BLaER1 treated with 17β-estradiol and CSF1 and Interleukin-3, amounts not matched to agents 10 nM and 100 nM (cell line): Measurements from ENCODE around the gene AP1G1.
"Not testable (repeated sequence)": the region's sequence is repeated elsewhere in the genome, so short reads cannot be mapped to it uniquely, and the experiment has no call there.

ENCODE experiments used
- H3K27ac ChIP-seq, 11 experiments: shearing (Covaris generic); formaldehyde crosslinking; 2 replicates each; pipeline ENCODE4 v1.8.1; 2022
- H3K27me3 ChIP-seq, 11 experiments: shearing (Covaris generic); formaldehyde crosslinking; 2 replicates each; pipeline ENCODE4 v1.8.1; 2022
- H3K36me3 ChIP-seq, 11 experiments: shearing (Covaris generic); formaldehyde crosslinking; 2 replicates each; pipeline ENCODE4 v1.8.1; 2022
- H3K4me1 ChIP-seq, 10 experiments: shearing (Covaris generic); formaldehyde crosslinking; 2 replicates each; pipeline ENCODE4 v1.8.1; 2022
- H3K4me2 ChIP-seq, 11 experiments: shearing (Covaris generic); formaldehyde crosslinking; 2 replicates each; pipeline ENCODE4 v1.8.1; 2022
- H3K4me3 ChIP-seq, 10 experiments: shearing (Covaris generic); formaldehyde crosslinking; 2 replicates each; pipeline ENCODE4 v1.8.1; 2022
- H3K9ac ChIP-seq, 11 experiments: shearing (Covaris generic); formaldehyde crosslinking; 2 replicates each; pipeline ENCODE4 v1.8.1; 2022
- H3K9me3 ChIP-seq, 11 experiments: shearing (Covaris generic); formaldehyde crosslinking; replicated peaks in 1 of 11; 2 replicates each; pipeline ENCODE4 v1.8.1; 2022
- H4K20me1 ChIP-seq, 11 experiments: shearing (Covaris generic); formaldehyde crosslinking; 2 replicates each; pipeline ENCODE4 v1.8.1; 2022
- Cebpa-rat ChIP-seq, 11 experiments: shearing (Covaris generic); IDR thresholded peaks; 2 replicates each; pipeline ENCODE4 v1.8.1; 2022

The AP1G1 gene

GRCh38 chr16:71687861-71688260 is 120.8 kb downstream of the AP1G1 start:
- Histone ChIP-seq H3K4me1 (peaks cover 0 to 2% (median 1%) of the 10 kb centered on the region in 10 experiments; a peak in 12 of 20 replicates), H3K9me3 (peaks cover 0 to 20% (median 16%) of the 10 kb centered on the region in 11 experiments; a peak in 18 of 22 replicates), H3K27me3 (no peaks in the 10 kb centered on the region), H3K9ac (no peak overlapping the region), H3K27ac (no peak overlapping the region), H3K4me2 (no peak overlapping the region), H4K20me1 (peaks cover 0 to under 1% (median 0%) of the 10 kb centered on the region in 11 experiments; a peak in 1 of 22 replicates), H3K4me3 (no peak overlapping the region), H3K36me3 (peaks cover 52 to 89% (median 66%) of the 10 kb centered on the region in 11 experiments)
- no peak for TF ChIP-seq Cebpa-rat (IDR thresholded peaks at IDR 0.05)

GRCh38 chr16:71684280-71684679 is 124.4 kb downstream of the AP1G1 start:
- H3K4me3 ChIP-seq, H3K4me2 ChIP-seq, H3K4me1 ChIP-seq, H3K9ac ChIP-seq, H4K20me1 ChIP-seq, H3K27ac ChIP-seq, H3K27me3 ChIP-seq: not testable (repeated sequence)
- Histone ChIP-seq H3K9me3 (peaks cover 0 to 25% (median 19%) of the 10 kb centered on the region in 11 experiments; a peak in 18 of 22 replicates), H3K36me3 (peaks cover 60 to 99% (median 78%) of the 10 kb centered on the region in 11 experiments)

DNA sequence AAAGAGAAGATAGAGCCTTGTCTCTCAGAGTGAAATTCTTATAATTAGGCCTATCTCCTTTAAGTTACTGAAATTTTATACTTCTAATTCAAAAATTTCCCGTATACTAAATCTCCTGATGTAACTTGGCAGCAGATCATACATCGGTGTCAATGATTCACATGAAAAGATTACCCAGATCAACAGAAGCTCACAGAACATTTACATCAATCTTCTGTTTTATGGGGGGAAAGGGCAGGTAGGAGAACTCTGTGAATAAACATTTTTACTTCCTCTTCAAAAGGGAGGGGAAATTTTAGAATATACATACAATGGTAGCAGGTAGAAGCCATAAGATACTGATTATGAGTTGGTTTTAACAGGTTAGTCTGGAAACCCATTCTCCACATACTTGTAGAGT is 127.3 kb downstream of the AP1G1 start:
- Histone ChIP-seq H3K27me3 (no peaks in the 10 kb centered on the region), H4K20me1 (no peaks in the 10 kb centered on the region), H3K9me3 (peaks cover 0 to 25% (median 19%) of the 10 kb centered on the region in 11 experiments; a peak in 18 of 22 replicates), H3K36me3 (peaks cover 61 to 100% (median 83%) of the 10 kb centered on the region in 11 experiments), H3K4me1 (peaks cover 0 to 9% (median 0%) of the 10 kb centered on the region in 10 experiments; a peak in 1 of 20 replicates), H3K9ac (no peak overlapping the region), H3K4me2 (no peak overlapping the region), H3K27ac (no peak overlapping the region), H3K4me3 (no peak overlapping the region)
- TF ChIP-seq Cebpa-rat (IDR thresholded peaks at IDR 0.05), result no peak
